Measurements from ENCODE around the gene PLP1.
"Not testable (repeated sequence)": the region's sequence is repeated elsewhere in the genome, so short reads cannot be mapped to it uniquely, and the experiment has no call there.

DNA sequence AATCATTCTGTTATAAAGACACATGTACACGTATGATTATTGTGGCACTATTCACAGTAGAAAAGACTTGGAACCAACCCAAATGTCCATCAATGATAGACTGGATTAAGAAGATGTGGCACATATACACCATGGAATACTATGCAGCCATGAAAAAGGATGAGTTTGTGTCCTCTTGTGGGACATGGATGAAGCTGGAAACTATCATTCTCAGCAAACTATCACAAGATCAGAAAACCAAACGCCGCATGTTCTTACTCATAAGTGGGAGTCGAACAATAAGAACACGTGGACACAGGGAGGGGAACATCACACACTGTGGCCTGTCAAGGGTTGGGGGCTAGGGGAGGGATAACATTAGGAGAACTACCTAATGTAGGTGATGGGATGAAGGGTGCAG lies 40.5 kb downstream of the PLP1 start:
- TF ChIP-seq, protein P1, sequence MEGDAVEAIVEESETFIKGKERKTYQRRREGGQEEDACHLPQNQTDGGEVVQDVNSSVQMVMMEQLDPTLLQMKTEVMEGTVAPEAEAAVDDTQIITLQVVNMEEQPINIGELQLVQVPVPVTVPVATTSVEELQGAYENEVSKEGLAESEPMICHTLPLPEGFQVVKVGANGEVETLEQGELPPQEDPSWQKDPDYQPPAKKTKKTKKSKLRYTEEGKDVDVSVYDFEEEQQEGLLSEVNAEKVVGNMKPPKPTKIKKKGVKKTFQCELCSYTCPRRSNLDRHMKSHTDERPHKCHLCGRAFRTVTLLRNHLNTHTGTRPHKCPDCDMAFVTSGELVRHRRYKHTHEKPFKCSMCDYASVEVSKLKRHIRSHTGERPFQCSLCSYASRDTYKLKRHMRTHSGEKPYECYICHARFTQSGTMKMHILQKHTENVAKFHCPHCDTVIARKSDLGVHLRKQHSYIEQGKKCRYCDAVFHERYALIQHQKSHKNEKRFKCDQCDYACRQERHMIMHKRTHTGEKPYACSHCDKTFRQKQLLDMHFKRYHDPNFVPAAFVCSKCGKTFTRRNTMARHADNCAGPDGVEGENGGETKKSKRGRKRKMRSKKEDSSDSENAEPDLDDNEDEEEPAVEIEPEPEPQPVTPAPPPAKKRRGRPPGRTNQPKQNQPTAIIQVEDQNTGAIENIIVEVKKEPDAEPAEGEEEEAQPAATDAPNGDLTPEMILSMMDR (IDR thresholded peaks at IDR 0.05 in 4 of 5, conservative IDR thresholded peaks at IDR 0.05 in 1 of 5), result not testable (repeated sequence)
- TF ChIP-seq POLR2A (IDR thresholded peaks at IDR 0.05), result not testable (repeated sequence)

Data from gastrocnemius medialis (tissue), 4 donors.